ENCODE results near the gene COL28A1. TPM values are rescaled to one million over a fixed set of nuclear protein-coding genes. Genes with fewer than 3 reads are reported as not detected.
A peak's percentile ranks its signal among the peaks of the same experiment; 100 is the strongest.

Gene COL28A1
- total RNA-seq, 1 experiment from 2014 or later: 0.26 TPM

DNA sequence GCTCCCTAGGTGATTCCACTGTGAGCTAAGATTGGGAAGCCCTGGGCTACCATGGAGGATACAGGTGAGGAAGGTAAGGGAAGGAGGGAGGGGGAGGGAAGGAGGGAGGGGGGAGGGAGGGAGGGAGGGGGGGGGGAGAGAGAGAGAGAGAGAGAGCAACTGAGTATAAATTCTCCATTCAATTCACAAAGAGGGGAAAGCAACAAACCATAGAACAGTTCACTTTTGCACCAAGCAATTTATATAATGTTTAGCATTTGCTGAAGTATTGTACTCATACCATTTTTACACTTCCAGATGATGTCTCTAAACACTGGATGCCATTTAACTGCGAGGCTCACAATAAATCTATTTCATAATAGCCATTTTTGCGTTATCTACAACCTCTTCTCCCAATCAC is 118.3 kb downstream of the COL28A1 start:
- H3K79me2 ChIP-seq (ENCODE audit: low read length): no peaks in the 10 kb centered on the region
- no peak overlapping the region for H3K27ac ChIP-seq (ENCODE audit: low read length)
- no peak overlapping the region for H3K4me2 ChIP-seq (ENCODE audit: low read length)
- H3K36me3 ChIP-seq (ENCODE audit: low read depth, low read length): no peaks in the 10 kb centered on the region
- DNase-seq: no peak
- H3K9me2 ChIP-seq (replicated peaks; ENCODE audit: low read length): no peaks in the 10 kb centered on the region
- no TSS peak for BruUV-seq (replicated peaks)
- H2AFZ ChIP-seq (ENCODE audit: low read length): no peak overlapping the region
- TF ChIP-seq, protein P1, sequence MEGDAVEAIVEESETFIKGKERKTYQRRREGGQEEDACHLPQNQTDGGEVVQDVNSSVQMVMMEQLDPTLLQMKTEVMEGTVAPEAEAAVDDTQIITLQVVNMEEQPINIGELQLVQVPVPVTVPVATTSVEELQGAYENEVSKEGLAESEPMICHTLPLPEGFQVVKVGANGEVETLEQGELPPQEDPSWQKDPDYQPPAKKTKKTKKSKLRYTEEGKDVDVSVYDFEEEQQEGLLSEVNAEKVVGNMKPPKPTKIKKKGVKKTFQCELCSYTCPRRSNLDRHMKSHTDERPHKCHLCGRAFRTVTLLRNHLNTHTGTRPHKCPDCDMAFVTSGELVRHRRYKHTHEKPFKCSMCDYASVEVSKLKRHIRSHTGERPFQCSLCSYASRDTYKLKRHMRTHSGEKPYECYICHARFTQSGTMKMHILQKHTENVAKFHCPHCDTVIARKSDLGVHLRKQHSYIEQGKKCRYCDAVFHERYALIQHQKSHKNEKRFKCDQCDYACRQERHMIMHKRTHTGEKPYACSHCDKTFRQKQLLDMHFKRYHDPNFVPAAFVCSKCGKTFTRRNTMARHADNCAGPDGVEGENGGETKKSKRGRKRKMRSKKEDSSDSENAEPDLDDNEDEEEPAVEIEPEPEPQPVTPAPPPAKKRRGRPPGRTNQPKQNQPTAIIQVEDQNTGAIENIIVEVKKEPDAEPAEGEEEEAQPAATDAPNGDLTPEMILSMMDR (conservative IDR thresholded peaks at IDR 0.05; ENCODE audit: low read depth, low read length): no peak
- TF ChIP-seq EZH2 (IDR thresholded peaks at IDR 0.05; ENCODE audit: low read length, unreplicated experiment) (no peak), EZH2phosphoT487 (IDR thresholded peaks at IDR 0.05; ENCODE audit: borderline replicate concordance, low read length) (no peak)
- H3K9ac ChIP-seq (ENCODE audit: low read length): no peak overlapping the region
- no peak overlapping the region for H3K4me3 ChIP-seq (ENCODE audit: low read length)
- ATAC-seq: no peak
- H3F3A ChIP-seq (ENCODE audit: low read length, unreplicated experiment): no peaks in the 10 kb centered on the region
- no peaks in the 10 kb centered on the region for H4K20me1 ChIP-seq (ENCODE audit: low read length)
- H3K9me3 ChIP-seq (ENCODE audit: low read length): no peaks in the 10 kb centered on the region
- intact Hi-C loops (cut with micrococcal nuclease): no loop called here
- ChIA-PET POLR2A (ENCODE audit: unreplicated experiment) (interaction anchor here (1.1 kb wide), 1 partner anchor 22 kb away, joined by 3 read pairs; no protein-coding TSS in a partner anchor), CTCF (no interaction called here)
- H3K4me1 ChIP-seq (ENCODE audit: insufficient read depth, low read length): peaks cover 3% of the 10 kb centered on the region; the same call in 1 of the 2 replicates
- no peaks in the 10 kb centered on the region for H3K27me3 ChIP-seq (ENCODE audit: low read length)

DNA sequence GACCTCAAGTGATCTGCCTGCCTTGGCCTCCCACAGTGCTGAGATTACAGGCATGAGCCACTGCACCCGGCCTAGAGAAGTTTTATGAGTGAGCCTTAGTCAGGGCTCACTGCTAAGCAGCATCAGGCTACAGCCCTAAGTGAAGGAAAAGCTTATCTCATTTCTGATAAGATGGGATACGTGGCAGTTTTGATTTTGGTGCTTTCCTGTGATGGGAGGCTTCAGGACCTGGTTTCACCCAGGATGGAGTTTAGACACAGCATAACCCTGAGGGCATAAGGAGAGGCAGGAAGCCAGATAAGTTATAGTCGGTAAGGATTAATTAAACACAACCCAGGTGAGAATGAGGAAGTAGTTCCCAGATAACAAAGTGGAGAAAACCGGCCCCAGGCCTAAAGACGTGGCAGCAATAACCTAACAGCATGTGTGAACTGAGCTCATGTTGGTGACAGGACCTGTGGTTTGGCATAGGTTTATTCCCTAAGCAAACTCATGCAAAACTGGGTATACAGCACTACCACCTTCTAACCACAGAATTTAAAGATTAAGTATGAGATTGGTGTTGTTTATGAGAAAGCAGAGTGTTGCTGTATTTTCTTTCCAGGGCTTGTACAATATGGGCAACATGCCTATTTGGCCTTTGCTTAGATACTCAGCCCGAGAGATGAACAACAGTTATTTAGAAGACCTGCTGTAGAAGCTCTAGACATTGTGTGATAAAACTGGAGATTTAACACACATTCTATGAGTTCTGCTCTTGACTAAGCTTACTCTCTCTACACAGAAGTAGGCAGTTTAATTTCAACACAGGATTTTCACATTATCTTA is 119.4 kb downstream of the COL28A1 start:
- no peak overlapping the region for H3K4me2 ChIP-seq (ENCODE audit: low read length)
- H3K36me3 ChIP-seq (ENCODE audit: low read depth, low read length): no peaks in the 10 kb centered on the region
- H3K27me3 ChIP-seq (ENCODE audit: low read length): no peaks in the 10 kb centered on the region
- POLR2A ChIA-PET (ENCODE audit: unreplicated experiment): interaction anchor here (1.1 kb wide), 1 partner anchor 23 kb away, joined by 3 read pairs; no protein-coding TSS in a partner anchor
- H4K20me1 ChIP-seq (ENCODE audit: low read length): no peaks in the 10 kb centered on the region
- CTCF ChIA-PET: interaction anchor here (0.6 to 1.0 kb wide), 3 partner anchors 8 to 313 kb away, joined by 3 to 6 read pairs (median 4); no protein-coding TSS in a partner anchor
- ATAC-seq: peak; percentile 84
- H3K9me3 ChIP-seq (ENCODE audit: low read length): no peaks in the 10 kb centered on the region
- intact Hi-C loops (cut with micrococcal nuclease): no loop called here
- H3K4me3 ChIP-seq (ENCODE audit: low read length): no peak overlapping the region
- H2AFZ ChIP-seq (ENCODE audit: low read length): no peak overlapping the region
- DNase-seq: peak; percentile 33
- no peak overlapping the region for H3K27ac ChIP-seq (ENCODE audit: low read length)
- H3F3A ChIP-seq (ENCODE audit: low read length, unreplicated experiment): no peaks in the 10 kb centered on the region
- H3K79me2 ChIP-seq (ENCODE audit: low read length): no peaks in the 10 kb centered on the region
- H3K4me1 ChIP-seq (ENCODE audit: insufficient read depth, low read length): peaks cover 3% of the 10 kb centered on the region; the same call in 1 of the 2 replicates
- H3K9ac ChIP-seq (ENCODE audit: low read length): no peak overlapping the region
- TF ChIP-seq EZH2phosphoT487 (IDR thresholded peaks at IDR 0.05; ENCODE audit: borderline replicate concordance, low read length) (no peak), EZH2 (IDR thresholded peaks at IDR 0.05; ENCODE audit: low read length, unreplicated experiment) (no peak)
- TF ChIP-seq, protein P1 (conservative IDR thresholded peaks at IDR 0.05; ENCODE audit: low read depth, low read length): no peak
- H3K9me2 ChIP-seq (replicated peaks; ENCODE audit: low read length): no peaks in the 10 kb centered on the region
- BruUV-seq (replicated peaks): no TSS peak
